ENCODE data around the gene STK11. TPM values are rescaled to one million over a fixed set of nuclear protein-coding genes. Genes with fewer than 3 reads are reported as not detected.

STK11 gene
- total RNA-seq, 2 experiments from 2014 or later: 76.5 to 78.4 TPM

DNA sequence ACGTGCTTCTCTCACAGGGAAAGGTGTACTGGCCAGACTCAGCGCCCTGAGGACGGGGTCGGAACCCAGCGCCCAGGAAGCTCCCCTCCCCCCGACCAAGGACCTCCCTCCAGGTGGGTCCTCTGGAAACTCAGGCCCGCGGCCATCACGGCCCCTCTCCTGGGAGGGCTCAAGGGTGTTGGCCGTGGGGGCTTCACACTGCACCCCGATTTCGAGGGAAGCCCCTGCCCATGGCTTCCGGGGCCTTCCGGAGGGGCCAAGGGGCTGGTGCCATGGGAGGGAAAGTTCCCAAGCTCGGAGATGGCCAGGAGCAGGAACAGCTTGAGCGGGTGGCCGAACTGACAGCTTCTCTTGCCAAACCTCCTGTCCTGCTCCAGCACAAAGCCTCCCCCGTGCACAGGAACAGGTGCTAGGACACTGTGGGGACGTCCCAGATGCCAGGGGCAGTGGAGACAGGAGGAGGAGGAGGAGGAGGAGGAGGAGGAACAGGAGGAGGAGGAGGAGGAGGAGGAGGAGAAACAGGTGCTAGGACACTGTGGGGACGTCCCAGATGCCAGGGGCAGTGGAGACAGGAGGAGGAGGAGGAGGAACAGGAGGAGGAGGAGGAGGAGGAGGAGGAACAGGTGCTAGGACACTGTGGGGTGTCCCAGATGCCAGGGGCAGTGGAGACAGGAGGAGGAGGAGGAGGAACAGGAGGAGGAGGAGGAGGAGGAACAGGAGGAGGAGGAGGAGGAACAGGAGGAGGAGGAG is 41.5 kb upstream of the STK11 start:
- intact Hi-C loops (cut with micrococcal nuclease; ENCODE audit: unreplicated experiment): no loop called here
- Histone ChIP-seq H3K4me1 (ENCODE audit: insufficient read depth, low read length, poor library complexity, severe bottlenecking) (no peaks in the 10 kb centered on the region), H3K36me3 (ENCODE audit: insufficient read depth, low read length) (peaks cover 9% of the 10 kb centered on the region), H4K20me1 (ENCODE audit: insufficient read depth, low read length) (no peaks in the 10 kb centered on the region), H3K27ac (ENCODE audit: low read depth, low read length, poor library complexity, severe bottlenecking) (no peak overlapping the region), H3K4me3 (ENCODE audit: low read depth, low read length, poor library complexity, severe bottlenecking) (no peak overlapping the region), H2AFZ (ENCODE audit: low read length) (no peak overlapping the region), H3K9me3 (ENCODE audit: low read length) (no peaks in the 10 kb centered on the region), H3K79me2 (ENCODE audit: insufficient read depth, low read depth, low read length) (no peaks in the 10 kb centered on the region), H3K4me2 (ENCODE audit: low read length) (no peak overlapping the region), H3K9me2 (ENCODE audit: insufficient read depth, low read length) (no peaks in the 10 kb centered on the region)
- no peak for TF ChIP-seq EZH2phosphoT487 (IDR thresholded peaks at IDR 0.05; ENCODE audit: borderline replicate concordance, low read depth, low read length)
- TF ChIP-seq, protein P1, sequence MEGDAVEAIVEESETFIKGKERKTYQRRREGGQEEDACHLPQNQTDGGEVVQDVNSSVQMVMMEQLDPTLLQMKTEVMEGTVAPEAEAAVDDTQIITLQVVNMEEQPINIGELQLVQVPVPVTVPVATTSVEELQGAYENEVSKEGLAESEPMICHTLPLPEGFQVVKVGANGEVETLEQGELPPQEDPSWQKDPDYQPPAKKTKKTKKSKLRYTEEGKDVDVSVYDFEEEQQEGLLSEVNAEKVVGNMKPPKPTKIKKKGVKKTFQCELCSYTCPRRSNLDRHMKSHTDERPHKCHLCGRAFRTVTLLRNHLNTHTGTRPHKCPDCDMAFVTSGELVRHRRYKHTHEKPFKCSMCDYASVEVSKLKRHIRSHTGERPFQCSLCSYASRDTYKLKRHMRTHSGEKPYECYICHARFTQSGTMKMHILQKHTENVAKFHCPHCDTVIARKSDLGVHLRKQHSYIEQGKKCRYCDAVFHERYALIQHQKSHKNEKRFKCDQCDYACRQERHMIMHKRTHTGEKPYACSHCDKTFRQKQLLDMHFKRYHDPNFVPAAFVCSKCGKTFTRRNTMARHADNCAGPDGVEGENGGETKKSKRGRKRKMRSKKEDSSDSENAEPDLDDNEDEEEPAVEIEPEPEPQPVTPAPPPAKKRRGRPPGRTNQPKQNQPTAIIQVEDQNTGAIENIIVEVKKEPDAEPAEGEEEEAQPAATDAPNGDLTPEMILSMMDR (conservative IDR thresholded peaks at IDR 0.05; ENCODE audit: low read length): no peak
- POLR2A ChIA-PET: no interaction called here
- no peak for DNase-seq (ENCODE audit: low spot score)
- BruUV-seq (replicated peaks): no TSS peak
- CTCF ChIA-PET (ENCODE audit: unreplicated experiment): no interaction called here

DNA sequence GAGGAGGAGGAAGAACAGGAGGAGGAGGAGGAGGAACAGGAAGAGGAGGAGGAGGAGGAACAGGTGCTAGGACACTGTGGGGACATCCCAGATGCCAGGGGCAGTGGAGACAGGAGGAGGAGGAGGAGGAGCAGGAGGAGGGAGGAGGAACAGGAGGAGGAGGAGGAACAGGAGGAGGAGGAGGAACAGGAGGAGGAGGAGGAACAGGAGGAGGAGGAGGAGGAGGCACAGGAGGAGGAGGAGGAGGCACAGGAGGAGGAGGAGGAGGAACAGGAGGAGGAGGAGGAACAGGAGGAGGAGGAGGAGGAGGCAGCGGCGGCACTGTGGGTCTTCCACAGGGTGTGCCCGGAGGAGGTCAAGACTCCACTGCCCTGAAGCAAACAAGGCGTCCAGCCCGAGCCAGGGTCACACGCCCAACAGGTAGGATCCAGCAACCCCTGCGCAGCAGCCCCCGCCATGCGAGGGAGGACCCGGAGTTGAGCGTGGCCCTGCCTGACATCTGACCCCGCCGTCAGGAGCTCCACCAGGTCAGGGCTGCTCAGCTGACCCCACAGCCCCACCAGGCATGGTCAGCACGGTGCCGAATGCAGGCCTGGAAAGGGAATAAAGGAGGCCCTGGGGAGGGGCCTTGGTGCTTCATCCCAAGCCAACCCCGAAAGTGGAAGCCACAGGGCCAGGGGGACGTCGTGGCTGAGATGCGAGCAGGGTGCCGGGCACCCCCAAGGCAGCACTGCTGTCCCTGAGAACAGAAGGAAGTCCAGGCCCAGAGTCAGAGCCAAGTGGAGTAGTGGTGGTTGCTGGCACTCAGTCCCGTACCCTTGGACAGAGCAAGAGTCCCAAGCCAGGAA is 40.7 kb upstream of the STK11 start:
- Histone ChIP-seq H3K9me3 (ENCODE audit: low read length) (no peaks in the 10 kb centered on the region), H3K4me3 (ENCODE audit: low read depth, low read length, poor library complexity, severe bottlenecking) (no peak overlapping the region), H3K36me3 (ENCODE audit: insufficient read depth, low read length) (peaks cover 9% of the 10 kb centered on the region), H3K9me2 (ENCODE audit: insufficient read depth, low read length) (no peaks in the 10 kb centered on the region), H3K4me1 (ENCODE audit: insufficient read depth, low read length, poor library complexity, severe bottlenecking) (no peaks in the 10 kb centered on the region), H2AFZ (ENCODE audit: low read length) (no peak overlapping the region), H3K4me2 (ENCODE audit: low read length) (no peak overlapping the region), H3K79me2 (ENCODE audit: insufficient read depth, low read depth, low read length) (no peaks in the 10 kb centered on the region), H4K20me1 (ENCODE audit: insufficient read depth, low read length) (no peaks in the 10 kb centered on the region), H3K27ac (ENCODE audit: low read depth, low read length, poor library complexity, severe bottlenecking) (no peak overlapping the region)
- TF ChIP-seq EZH2phosphoT487 (IDR thresholded peaks at IDR 0.05; ENCODE audit: borderline replicate concordance, low read depth, low read length): no peak
- TF ChIP-seq, protein P1 (conservative IDR thresholded peaks at IDR 0.05; ENCODE audit: low read length): no peak
- ChIA-PET CTCF (ENCODE audit: unreplicated experiment) (no interaction called here), POLR2A (no interaction called here)
- no peak for DNase-seq (ENCODE audit: low spot score)
- BruUV-seq (replicated peaks): no TSS peak
- intact Hi-C loops (cut with micrococcal nuclease; ENCODE audit: unreplicated experiment): no loop called here
